Neural progenitor cell (in vitro differentiated cells): ENCODE results near the gene DENND2A. TPM values are rescaled to one million over a fixed set of nuclear protein-coding genes. Genes with fewer than 3 reads are reported as not detected.

ENCODE experiments used
- DNase-seq: peaks from one replicate; pipeline ENCODE4 v3.0.0-alpha.2; 2016; ENCODE audit warnings: low spot score
- H2AFZ ChIP-seq: fragments of 200-600 bp; sonication (generic); replicated peaks from 2 replicates; pipeline ENCODE4 v1.6.1; 2016; ENCODE audit warnings: antibody characterized with exemption
- H3F3A ChIP-seq: fragments of 200-600 bp; sonication (generic); 2 replicates; pipeline ENCODE4 v1.6.1; 2016; ENCODE audit warnings: antibody characterized with exemption, low read depth
- H3K27ac ChIP-seq: fragments of 200-600 bp; sonication (generic); 2 replicates; pipeline ENCODE4 v1.5.1; 2016; ENCODE audit warnings: mild to moderate bottlenecking
- H3K27me3 ChIP-seq: fragments of 200-600 bp; sonication (generic); 2 replicates; pipeline ENCODE4 v1.6.1; 2016; ENCODE audit warnings: mild to moderate bottlenecking, moderate library complexity
- H3K36me3 ChIP-seq: fragments of 200-600 bp; sonication (generic); 2 replicates; pipeline ENCODE4 v1.5.1; 2016
- H3K4me1 ChIP-seq: fragments of 200-600 bp; sonication (generic); 2 replicates; pipeline ENCODE4 v1.6.1; 2016; ENCODE audit warnings: mixed run types
- H3K4me2 ChIP-seq: fragments of 200-600 bp; sonication (generic); 2 replicates; pipeline ENCODE4 v1.6.1; 2016
- H3K4me3 ChIP-seq: fragments of 200-600 bp; sonication (generic); 2 replicates; pipeline ENCODE4 v1.5.1; 2016
- H3K79me2 ChIP-seq: fragments of 200-600 bp; sonication (generic); 2 replicates; pipeline ENCODE4 v1.6.1; 2016; ENCODE audit warnings: low read depth
- H3K9ac ChIP-seq: fragments of 200-600 bp; sonication (generic); 2 replicates; pipeline ENCODE4 v1.6.1; 2016
- H3K9me3 ChIP-seq: fragments of 200-600 bp; sonication (generic); 2 replicates; pipeline ENCODE4 v1.5.1; 2016; ENCODE audit warnings: low read depth
- H4K20me1 ChIP-seq: fragments of 200-600 bp; sonication (generic); 2 replicates; pipeline ENCODE4 v1.6.1; 2016; ENCODE audit warnings: low read depth
- H3K27ac Mint-ChIP-seq: 3 replicates; pipeline ENCODE4 v1.8.0; 2021; ENCODE audit warnings: mixed read lengths
- H3K27me3 Mint-ChIP-seq: 2 replicates; pipeline ENCODE4 v1.8.0; 2022; ENCODE audit warnings: low read depth, mild to moderate bottlenecking, inconsistent platforms, moderate library complexity, mixed read lengths; ENCODE audit not compliant: insufficient read depth
- H3K36me3 Mint-ChIP-seq: 3 replicates; pipeline ENCODE4 v1.8.0; 2021; ENCODE audit warnings: mixed read lengths
- H3K4me1 Mint-ChIP-seq: 3 replicates; pipeline ENCODE4 v1.8.0; 2021; ENCODE audit warnings: mixed read lengths
- H3K4me3 Mint-ChIP-seq: 3 replicates; pipeline ENCODE4 v1.8.0; 2021; ENCODE audit warnings: mild to moderate bottlenecking, moderate library complexity, mixed read lengths
- H3K9me3 Mint-ChIP-seq: 3 replicates; pipeline ENCODE4 v1.8.0; 2020; ENCODE audit warnings: mixed read lengths
- CTCF ChIP-seq: fragments of 200-600 bp; sonication (generic); IDR thresholded peaks from 2 replicates; pipeline ENCODE4 v1.5.1; 2017; ENCODE audit warnings: antibody characterized with exemption, mild to moderate bottlenecking
- EZH2 ChIP-seq: fragments of 200-600 bp; sonication (generic); IDR thresholded peaks from 2 replicates; pipeline ENCODE4 v1.6.1; 2017; ENCODE audit warnings: antibody characterized with exemption, mild to moderate bottlenecking, moderate library complexity
- EZH2phosphoT487 ChIP-seq: fragments of 200-600 bp; sonication (generic); IDR thresholded peaks from 2 replicates; pipeline ENCODE4 v1.6.1; 2017; ENCODE audit warnings: antibody characterized with exemption
- total RNA-seq: library from RNA; depleted of rRNA; stranded (reverse); fragments of >200 nt; gene quantifications from 2 replicates; pipeline ENCODE4 v1.2.3, GENCODE V29; 2015; ENCODE audit warnings: low replicate concordance

The DENND2A gene
- total RNA-seq, 1 donor from 2014 or later: 27.0 TPM

- H3K27me3 Mint-ChIP-seq: peaks cover 5% of the 10 kb centered on the region
- H3K4me3 Mint-ChIP-seq: no peak overlapping the region
- TF ChIP-seq CTCF (no peak), EZH2 (no peak), EZH2phosphoT487 (no peak)
- H3K4me1 ChIP-seq: peaks cover 8% of the 10 kb centered on the region
- no peaks in the 10 kb centered on the region for H4K20me1 ChIP-seq
- H3K9me3 ChIP-seq: no peaks in the 10 kb centered on the region
- peak overlapping the region; percentile 75 for H3K27ac Mint-ChIP-seq
- H3K9ac ChIP-seq: no peak overlapping the region
- peaks cover 12% of the 10 kb centered on the region for H3F3A ChIP-seq
- H3K4me3 ChIP-seq: no peak overlapping the region
- H3K36me3 ChIP-seq: no peaks in the 10 kb centered on the region
- H3K27ac ChIP-seq: no peak overlapping the region
- no peaks in the 10 kb centered on the region for H3K79me2 ChIP-seq
- no peak overlapping the region for H2AFZ ChIP-seq
- H3K9me3 Mint-ChIP-seq: no peaks in the 10 kb centered on the region
- no peak overlapping the region for H3K4me2 ChIP-seq
- DNase-seq: no peak
- H3K27me3 ChIP-seq: no peaks in the 10 kb centered on the region
- H3K36me3 Mint-ChIP-seq: no peaks in the 10 kb centered on the region
- H3K4me1 Mint-ChIP-seq: peaks cover 21% of the 10 kb centered on the region
Measured at GRCh38 chr7:140650367-140650766, 9.8 kb upstream of the DENND2A start.

GRCh38 chr7:140649556-140650205 lies 9.1 kb upstream of the DENND2A start:
- Histone ChIP-seq H4K20me1 (no peaks in the 10 kb centered on the region), H2AFZ (no peak overlapping the region), H3K4me1 (peaks cover 8% of the 10 kb centered on the region), H3K4me3 (no peak overlapping the region), H3K4me2 (no peak overlapping the region), H3F3A (peaks cover 12% of the 10 kb centered on the region), H3K27me3 (no peaks in the 10 kb centered on the region), H3K79me2 (no peaks in the 10 kb centered on the region), H3K36me3 (no peaks in the 10 kb centered on the region), H3K9me3 (no peaks in the 10 kb centered on the region), H3K27ac (no peak overlapping the region), H3K9ac (no peak overlapping the region)
- Mint-ChIP-seq H3K36me3 (no peaks in the 10 kb centered on the region), H3K4me3 (no peak overlapping the region), H3K27me3 (peaks cover 5% of the 10 kb centered on the region), H3K27ac (peak overlapping the region; percentile 67), H3K4me1 (peaks cover 22% of the 10 kb centered on the region), H3K9me3 (no peaks in the 10 kb centered on the region)
- no peak for DNase-seq
- TF ChIP-seq EZH2phosphoT487: no peak

- Histone ChIP-seq H3K9ac (no peak overlapping the region), H3K4me2 (peak overlapping the region; percentile 9), H3K4me3 (no peak overlapping the region), H3K9me3 (no peaks in the 10 kb centered on the region), H3K4me1 (peaks cover 8% of the 10 kb centered on the region), H4K20me1 (no peaks in the 10 kb centered on the region), H3K79me2 (no peaks in the 10 kb centered on the region), H2AFZ (peak overlapping the region; percentile 54), H3K27ac (no peak overlapping the region), H3K36me3 (no peaks in the 10 kb centered on the region), H3F3A (peaks cover 17% of the 10 kb centered on the region), H3K27me3 (peaks cover 8% of the 10 kb centered on the region)
- TF ChIP-seq CTCF: peak; percentile 71
- no peak for TF ChIP-seq EZH2
- no peak for TF ChIP-seq EZH2phosphoT487
- H3K4me3 Mint-ChIP-seq: peak overlapping the region; percentile 19
- peaks cover 6% of the 10 kb centered on the region for H3K27me3 Mint-ChIP-seq
- H3K4me1 Mint-ChIP-seq: peaks cover 29% of the 10 kb centered on the region
- peak overlapping the region; percentile 65 for H3K27ac Mint-ChIP-seq
- no peaks in the 10 kb centered on the region for H3K9me3 Mint-ChIP-seq
- no peaks in the 10 kb centered on the region for H3K36me3 Mint-ChIP-seq
- DNase-seq: peak; percentile 82
Measured at GRCh38 chr7:140646931-140647647, 6.5 kb upstream of the DENND2A start.
